PC-3 (cell line): ENCODE measurements around the gene PLXNA3.

Experiments
- CTCF ChIP-seq: fragments of 300-600 bp; sonication (generic); conservative IDR thresholded peaks from 2 replicates; pipeline ENCODE4 v1.5.1; 2017; ENCODE audit warnings: antibody characterized with exemption, low read depth, mild to moderate bottlenecking, low read length
- EZH2 ChIP-seq: fragments of 300-600 bp; sonication (generic); IDR thresholded peaks from one replicate; pipeline ENCODE4 v1.6.1; 2017; ENCODE audit warnings: antibody characterized with exemption, mild to moderate bottlenecking, low read length; ENCODE audit not compliant: unreplicated experiment
- EZH2phosphoT487 ChIP-seq: fragments of 300-600 bp; sonication (generic); IDR thresholded peaks from 2 replicates; pipeline ENCODE4 v1.6.1; 2018; ENCODE audit warnings: mild to moderate bottlenecking, antibody characterized with exemption, low read length, borderline replicate concordance

GRCh38 chrX:154468217-154468616, 10.1 kb downstream of the PLXNA3 start:
- TF ChIP-seq CTCF (no peak), EZH2phosphoT487 (no peak), EZH2 (no peak)
